ENCODE data around the gene SLC35D2. TPM values are rescaled to one million over a fixed set of nuclear protein-coding genes. Genes with fewer than 3 reads are reported as not detected.
"Not testable (repeated sequence)": the region's sequence is repeated elsewhere in the genome, so short reads cannot be mapped to it uniquely, and the experiment has no call there.

The SLC35D2 gene
- total and polyA plus RNA-seq, 12 donors, result 10.8 to 20.8 (median 13.2) TPM

GRCh38 chr9:96309850-96310249 lies 73.7 kb downstream of the SLC35D2 start:
- no peak overlapping the region for H3K4me3 ChIP-seq
- 92 to 96% methylated on average over 7 of the region's 7 CpGs for WGBS, 2 donors
- H3K9me3 ChIP-seq, result peaks cover 0 to 19% (median 0%) of the 10 kb centered on the region in 11 donors
- H3K4me1 ChIP-seq, result no peaks in the 10 kb centered on the region
- DNase-seq (no peak), ATAC-seq (no peak)
- no peak for TF ChIP-seq CTCF (IDR thresholded peaks at IDR 0.05)
- no peaks in the 10 kb centered on the region for H3K27me3 ChIP-seq
- intact Hi-C loops (cut with DNase I), result loop anchor here in 1 of 10 donors (5.0 kb wide), 1 partner anchor 78 kb away; no protein-coding TSS in a partner anchor
- H3K36me3 ChIP-seq, result peaks cover 0 to 17% (median 0%) of the 10 kb centered on the region in 9 donors
- H3K27ac ChIP-seq, result no peak overlapping the region

GRCh38 chr9:96306958-96307357 lies 76.6 kb downstream of the SLC35D2 start:
- H3K9me3 ChIP-seq; H3K36me3 ChIP-seq; intact Hi-C loops (cut with DNase I); H3K4me3 ChIP-seq; ATAC-seq; H3K4me1 ChIP-seq; H3K27ac ChIP-seq; DNase-seq; H3K27me3 ChIP-seq: not testable (repeated sequence)
- WGBS, 2 donors, result 93 to 98% methylated on average over 6 of the region's 6 CpGs

DNA sequence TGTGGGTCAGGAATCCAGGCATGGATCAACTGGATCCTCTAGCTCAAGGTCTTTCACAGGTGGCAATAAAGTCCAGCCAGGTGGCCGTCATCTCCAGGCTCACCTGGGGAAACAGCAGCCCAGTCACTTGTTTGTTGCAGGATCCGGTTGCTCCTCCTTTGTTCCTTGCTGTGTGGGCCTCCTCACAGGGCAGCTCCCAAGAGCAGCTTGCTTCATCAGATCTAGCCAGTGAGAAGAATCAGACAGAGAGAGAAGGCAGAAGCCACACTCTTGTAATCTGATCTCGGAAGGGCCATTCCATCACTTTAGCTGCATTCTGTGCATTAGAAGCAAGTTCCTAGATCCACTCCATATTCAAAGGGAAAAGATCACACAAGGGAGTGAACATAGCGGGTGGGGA lies 78.3 kb downstream of the SLC35D2 start:
- Histone ChIP-seq H3K4me3 (no peak overlapping the region), H3K9me3 (peaks cover 0 to 4% (median 0%) of the 10 kb centered on the region in 11 donors), H3K27me3 (no peaks in the 10 kb centered on the region), H3K36me3 (no peaks in the 10 kb centered on the region), H3K27ac (no peak overlapping the region), H3K4me1 (no peaks in the 10 kb centered on the region)
- intact Hi-C loops (cut with DNase I), result no loop called here
- WGBS, 2 donors, result 55 to 81% methylated on average over 4 of the region's 4 CpGs
- no peak for TF ChIP-seq CTCF (IDR thresholded peaks at IDR 0.05)
- no peak for ATAC-seq
- DNase-seq, result no peak

DNA sequence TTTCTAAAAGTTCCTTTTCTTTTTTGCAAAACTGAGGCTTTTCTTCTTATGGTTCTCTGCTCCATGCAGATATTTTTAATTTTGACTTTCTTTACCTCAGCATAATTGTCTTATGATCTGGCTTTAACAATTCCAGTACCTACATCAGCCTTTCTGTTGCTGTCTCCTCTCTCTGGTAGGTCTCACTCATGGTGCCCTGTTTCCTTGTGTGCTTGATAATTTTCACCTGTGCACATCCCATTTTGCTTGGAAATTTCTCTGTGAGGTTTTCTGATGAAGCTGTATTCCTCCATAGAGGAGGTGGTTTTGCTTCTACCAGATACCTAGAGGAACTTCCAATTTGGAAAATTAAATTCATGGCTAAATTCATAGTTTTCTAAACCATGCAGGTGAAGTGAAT lies 79.3 kb downstream of the SLC35D2 start:
- H3K4me3 ChIP-seq, result no peak overlapping the region
- DNase-seq (no peak), ATAC-seq (no peak)
- H3K4me1 ChIP-seq, result no peaks in the 10 kb centered on the region
- no peaks in the 10 kb centered on the region for H3K36me3 ChIP-seq
- peaks cover 0 to 4% (median 0%) of the 10 kb centered on the region in 11 donors for H3K9me3 ChIP-seq
- H3K27me3 ChIP-seq, result no peaks in the 10 kb centered on the region
- intact Hi-C loops (cut with DNase I), result no loop called here
- no peak overlapping the region for H3K27ac ChIP-seq
- TF ChIP-seq CTCF (IDR thresholded peaks at IDR 0.05), result no peak

GRCh38 chr9:96302021-96302420 lies 81.5 kb downstream of the SLC35D2 start, which contains the start of gene HSD17B3:
TSS of gene HSD17B3 (minus strand) at chr9:96302176. CDS start at chr9:96302104, 72 bp downstream.
- no peak within 1 kb of the TSS for H3K4me3 ChIP-seq
- no peak for DNase-seq
- H3K9me3 ChIP-seq, result peaks cover 0 to 4% (median 0%) of the 10 kb centered on the region in 11 donors
- H3K4me1 ChIP-seq, result no peaks in the 10 kb centered on the region
- intact Hi-C loops (cut with DNase I), result no loop called here
- H3K27me3 ChIP-seq, result no peaks in the 10 kb centered on the region
- 76 to 79% methylated on average over 6 of the region's 6 CpGs for WGBS, 2 donors
- no peaks in the 10 kb centered on the region for H3K36me3 ChIP-seq
- no peak for TF ChIP-seq CTCF (IDR thresholded peaks at IDR 0.05)
- ATAC-seq, result no peak
- H3K27ac ChIP-seq, result no peak within 1 kb of the TSS
